ENCODE results near the gene SMC2.

- TF ChIP-seq CTCF (IDR thresholded peaks at IDR 0.05) (no peak), POLR2A (IDR thresholded peaks at IDR 0.05) (no peak)
Observed at GRCh38 chr9:104088416-104088815, 5.7 kb upstream of the SMC2 start.
